Peyer's patch (tissue), 4 donors: ENCODE results near the gene CLEC20A.

Experiments
- POLR2A ChIP-seq, 2 donors: fragments of 450-650 bp; IDR thresholded peaks; one replicate each; pipeline ENCODE4 v1.5.1; 2017; ENCODE audit warnings: antibody characterized with exemption in 2 of 2, mild to moderate bottlenecking in 2 of 2, moderate library complexity in 2 of 2
- TF ChIP-seq, protein P1 (sequence below), 6 experiments: fragments of 450-650 bp in 4 of 6; fragments of 200-600 bp in 2 of 6; sonication (generic) in 1 of 6; IDR thresholded peaks; one replicate each; pipeline ENCODE4 v1.5.1; 2017 to 2019; ENCODE audit warnings: antibody characterized with exemption in 6 of 6, mild to moderate bottlenecking in 3 of 6, moderate library complexity in 1 of 6

DNA sequence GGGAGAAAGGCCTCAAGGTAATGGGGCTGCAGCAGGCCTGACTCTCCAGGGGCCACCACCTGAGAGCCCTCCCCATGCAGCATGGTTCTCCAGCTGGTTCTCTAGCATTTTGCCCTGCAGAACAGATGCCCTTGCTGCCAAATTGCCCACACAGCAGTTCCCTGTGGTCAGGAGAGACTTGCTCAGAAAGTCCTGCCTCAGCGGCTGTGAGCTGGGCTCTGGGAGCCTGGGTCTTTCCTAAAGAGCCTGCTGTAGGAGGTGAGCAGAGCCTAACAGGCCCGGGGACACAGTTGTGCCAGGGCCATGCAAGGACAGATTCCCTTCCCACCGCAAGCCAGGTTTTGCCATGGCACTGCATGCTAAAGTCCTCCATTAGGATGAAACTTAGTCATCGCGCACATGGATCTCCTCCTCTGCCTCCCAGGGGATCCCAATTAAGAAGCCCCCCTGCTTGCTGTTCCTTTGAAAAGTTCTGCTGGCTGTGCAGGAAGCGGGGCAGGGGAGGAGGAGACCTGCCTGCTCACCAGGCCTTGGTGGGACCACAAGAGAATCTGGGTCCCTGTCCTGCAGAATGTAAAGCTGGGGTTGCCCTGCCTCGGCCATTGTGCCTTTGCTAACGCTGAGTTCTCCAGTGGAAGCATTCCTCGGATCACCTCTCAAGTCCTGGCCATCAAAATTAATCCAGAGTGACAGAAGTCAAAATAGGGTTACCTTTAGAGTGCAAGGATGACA, 37.5 kb upstream of the CLEC20A start:
- TF ChIP-seq POLR2A (IDR thresholded peaks at IDR 0.05): no peak
- TF ChIP-seq, protein P1, sequence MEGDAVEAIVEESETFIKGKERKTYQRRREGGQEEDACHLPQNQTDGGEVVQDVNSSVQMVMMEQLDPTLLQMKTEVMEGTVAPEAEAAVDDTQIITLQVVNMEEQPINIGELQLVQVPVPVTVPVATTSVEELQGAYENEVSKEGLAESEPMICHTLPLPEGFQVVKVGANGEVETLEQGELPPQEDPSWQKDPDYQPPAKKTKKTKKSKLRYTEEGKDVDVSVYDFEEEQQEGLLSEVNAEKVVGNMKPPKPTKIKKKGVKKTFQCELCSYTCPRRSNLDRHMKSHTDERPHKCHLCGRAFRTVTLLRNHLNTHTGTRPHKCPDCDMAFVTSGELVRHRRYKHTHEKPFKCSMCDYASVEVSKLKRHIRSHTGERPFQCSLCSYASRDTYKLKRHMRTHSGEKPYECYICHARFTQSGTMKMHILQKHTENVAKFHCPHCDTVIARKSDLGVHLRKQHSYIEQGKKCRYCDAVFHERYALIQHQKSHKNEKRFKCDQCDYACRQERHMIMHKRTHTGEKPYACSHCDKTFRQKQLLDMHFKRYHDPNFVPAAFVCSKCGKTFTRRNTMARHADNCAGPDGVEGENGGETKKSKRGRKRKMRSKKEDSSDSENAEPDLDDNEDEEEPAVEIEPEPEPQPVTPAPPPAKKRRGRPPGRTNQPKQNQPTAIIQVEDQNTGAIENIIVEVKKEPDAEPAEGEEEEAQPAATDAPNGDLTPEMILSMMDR (IDR thresholded peaks at IDR 0.05): no peak
